ENCODE data around the gene PPAT. TPM values are rescaled to one million over a fixed set of nuclear protein-coding genes. Genes with fewer than 3 reads are reported as not detected.

PPAT gene
- total and polyA plus RNA-seq, 9 donors: 10.9 to 15.6 (median 11.9) TPM

GRCh38 chr4:56360071-56360470, 75.3 kb downstream of the PPAT start:
- DNase-seq: no peak
- Histone ChIP-seq H3K4me3 (ENCODE audit: low read length) (no peak overlapping the region), H3K36me3 (ENCODE audit: control insufficient read depth, insufficient read depth, low read length) (peaks cover 7% of the 10 kb centered on the region)

GRCh38 chr4:56356650-56357049, 78.8 kb downstream of the PPAT start:
- Histone ChIP-seq H3K9me3 (replicated peaks; ENCODE audit: control insufficient read depth, low read depth, low read length) (no peaks in the 10 kb centered on the region), H3K27ac (ENCODE audit: low read length) (no peak overlapping the region), H3K27me3 (ENCODE audit: control insufficient read depth, insufficient read depth, low read length) (no peaks in the 10 kb centered on the region), H3K4me1 (ENCODE audit: control insufficient read depth, insufficient read depth, low read length) (no peaks in the 10 kb centered on the region), H3K4me3 (ENCODE audit: low read length) (no peak overlapping the region), H3K36me3 (ENCODE audit: control insufficient read depth, insufficient read depth, low read length) (peaks cover 7% of the 10 kb centered on the region)
- WGBS (ENCODE audit: insufficient coverage): 95% methylated on average over 4 of the region's 9 CpGs
- DNase-seq: no peak

More at GRCh38 chr4:56360071-56360470, 75.3 kb downstream of the PPAT start:
- Histone ChIP-seq H3K27me3 (ENCODE audit: control insufficient read depth, insufficient read depth, low read length) (no peaks in the 10 kb centered on the region), H3K27ac (ENCODE audit: low read length) (no peak overlapping the region), H3K4me1 (ENCODE audit: control insufficient read depth, insufficient read depth, low read length) (no peaks in the 10 kb centered on the region), H3K9me3 (replicated peaks; ENCODE audit: control insufficient read depth, low read depth, low read length) (peaks cover 5% of the 10 kb centered on the region)

- Histone ChIP-seq H3K9me3 (replicated peaks; ENCODE audit: control insufficient read depth, low read depth, low read length) (no peaks in the 10 kb centered on the region), H3K36me3 (ENCODE audit: control insufficient read depth, insufficient read depth, low read length) (peaks cover 12% of the 10 kb centered on the region), H3K4me3 (ENCODE audit: low read length) (no peak overlapping the region), H3K27ac (ENCODE audit: low read length) (no peak overlapping the region), H3K27me3 (ENCODE audit: control insufficient read depth, insufficient read depth, low read length) (no peaks in the 10 kb centered on the region), H3K4me1 (ENCODE audit: control insufficient read depth, insufficient read depth, low read length) (no peaks in the 10 kb centered on the region)
- DNase-seq: no peak
- 92% methylated on average over 2 of the region's 3 CpGs for WGBS (ENCODE audit: insufficient coverage)
Observed at GRCh38 chr4:56348576-56348975, 86.8 kb downstream of the PPAT start.

GRCh38 chr4:56345458-56345857, 90.0 kb downstream of the PPAT start:
- no peak overlapping the region for H3K4me3 ChIP-seq (ENCODE audit: low read length)
- no peaks in the 10 kb centered on the region for H3K9me3 ChIP-seq (replicated peaks; ENCODE audit: control insufficient read depth, low read depth, low read length)
- no peak overlapping the region for H3K27ac ChIP-seq (ENCODE audit: low read length)
- no CpG with 5 or more reads among the region's 4 CpGs for WGBS (ENCODE audit: insufficient coverage)
- no peak for DNase-seq
- H3K27me3 ChIP-seq (ENCODE audit: control insufficient read depth, insufficient read depth, low read length): no peaks in the 10 kb centered on the region
- no peaks in the 10 kb centered on the region for H3K4me1 ChIP-seq (ENCODE audit: control insufficient read depth, insufficient read depth, low read length)
- peaks cover 12% of the 10 kb centered on the region for H3K36me3 ChIP-seq (ENCODE audit: control insufficient read depth, insufficient read depth, low read length)

Other genes with a start within 250 kb of the PPAT start
- 15.7 TPM for gene AASDH, start 48.1 kb downstream of the PPAT start, total RNA-seq
- 10 to 100 TPM in 6 of 8 donors, 1 to 10 TPM in 2; 8.3 to 13.5 (median 10.3) TPM for gene AASDH, start 48.1 kb downstream of the PPAT start, polyA plus RNA-seq (ENCODE audit: insufficient read depth in 1 of 8, insufficient read length in 8 of 8, low replicate concordance in 1 of 8)
- 26.3 TPM for gene PAICS, start 645 bp upstream of the PPAT start, total RNA-seq
- gene PAICS, start 645 bp upstream of the PPAT start, polyA plus RNA-seq (ENCODE audit: insufficient read depth in 1 of 8, insufficient read length in 8 of 8, low replicate concordance in 1 of 8): 10 to 100 TPM; 52.2 to 73.2 (median 59.8) TPM
- 49.3 TPM for gene SRP72, start 32.0 kb upstream of the PPAT start, total RNA-seq
- gene SRP72, start 32.0 kb upstream of the PPAT start, polyA plus RNA-seq (ENCODE audit: insufficient read depth in 1 of 8, insufficient read length in 8 of 8, low replicate concordance in 1 of 8): 10 to 100 TPM; 51.9 to 88.6 (median 77.4) TPM
- gene ARL9, start 70.2 kb upstream of the PPAT start, total RNA-seq: 0.35 TPM
- gene ARL9, start 70.2 kb upstream of the PPAT start, polyA plus RNA-seq (ENCODE audit: insufficient read depth in 1 of 8, insufficient read length in 8 of 8, low replicate concordance in 1 of 8): under 1 TPM; 0.13 to 0.53 (median 0.23) TPM
- gene HOPX, start 245.7 kb upstream of the PPAT start, total RNA-seq: 18.5 TPM
- gene HOPX, start 245.7 kb upstream of the PPAT start, polyA plus RNA-seq (ENCODE audit: insufficient read depth in 1 of 8, insufficient read length in 8 of 8, low replicate concordance in 1 of 8): 10 to 100 TPM; 13.2 to 22.8 (median 17.2) TPM